DMS 273 (cell line): ENCODE measurements around the gene TACO1.

Experiments
- DNase-seq: peaks from one replicate; lab custom pipeline; 2025; ENCODE audit not compliant: unreplicated experiment; lab: John Stamatoyannopoulos, UW

Gene TACO1

DNA sequence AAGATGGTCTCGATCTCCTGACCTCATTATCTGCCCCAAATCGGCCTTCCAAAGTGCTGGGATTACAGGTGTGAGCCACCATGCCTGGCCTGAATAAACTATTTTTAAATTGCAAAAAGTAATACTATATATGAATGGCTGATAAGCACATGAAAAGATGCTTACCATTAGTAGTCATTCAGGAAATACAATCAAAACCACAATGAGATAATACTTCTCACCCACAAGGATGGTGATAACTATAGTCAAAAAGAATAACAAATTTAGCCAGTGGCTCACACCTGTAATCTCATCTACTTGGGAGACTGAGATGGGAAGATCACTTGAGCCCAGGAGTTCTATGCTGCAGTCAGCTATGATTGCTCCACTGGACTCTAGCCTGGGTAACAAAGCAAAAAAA, 2.4 kb upstream of the TACO1 start:
- DNase-seq: no peak

DNA sequence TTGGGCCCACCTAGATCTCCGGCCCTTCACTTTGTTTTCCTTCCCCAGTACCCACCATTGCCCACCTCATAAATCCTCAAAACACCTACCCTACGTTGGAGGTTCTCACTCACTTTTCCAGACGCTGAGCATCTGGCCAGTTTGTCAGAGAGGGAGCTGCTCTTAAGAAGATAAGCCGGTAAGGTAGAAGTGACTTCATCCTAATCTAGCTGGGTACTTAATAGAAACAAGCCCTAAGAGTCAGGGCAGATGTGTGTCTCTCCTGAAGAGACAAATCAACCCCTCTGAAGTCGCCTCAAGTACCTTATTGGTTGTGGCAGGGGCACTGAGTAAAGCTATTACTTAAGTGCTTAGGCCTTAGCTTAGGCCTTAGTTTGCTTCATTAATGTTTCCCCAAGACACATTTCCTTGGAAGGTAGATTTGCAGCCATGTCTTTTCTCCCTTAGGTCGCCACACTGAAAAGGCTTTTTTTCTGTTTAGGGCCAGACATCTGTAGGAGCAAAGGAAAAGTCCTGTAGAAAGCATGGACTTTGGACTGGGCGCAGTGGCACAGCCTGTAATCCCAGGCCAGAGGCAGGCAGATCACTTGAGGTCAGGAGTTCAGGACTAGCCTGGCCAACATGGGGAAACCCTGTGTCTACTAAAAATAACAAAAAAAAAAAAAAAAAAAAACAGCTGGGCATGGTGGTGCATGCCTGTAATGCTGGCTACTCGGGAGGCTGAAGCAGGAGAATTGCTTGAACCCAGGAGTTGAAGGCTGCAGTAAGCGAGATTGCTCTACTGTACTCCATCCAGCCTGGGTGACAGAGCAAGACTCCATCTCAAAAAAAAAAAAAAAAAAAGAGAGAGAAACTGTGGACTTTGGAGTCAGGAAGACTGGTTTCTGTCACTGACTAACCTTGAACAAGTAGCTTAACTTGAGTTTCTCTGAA, 1.0 kb downstream of the TACO1 start:
- peak; percentile 56 for DNase-seq

- DNase-seq: no peak
Observed at GRCh38 chr17:63609816-63610573, 9.3 kb downstream of the TACO1 start.

DNA sequence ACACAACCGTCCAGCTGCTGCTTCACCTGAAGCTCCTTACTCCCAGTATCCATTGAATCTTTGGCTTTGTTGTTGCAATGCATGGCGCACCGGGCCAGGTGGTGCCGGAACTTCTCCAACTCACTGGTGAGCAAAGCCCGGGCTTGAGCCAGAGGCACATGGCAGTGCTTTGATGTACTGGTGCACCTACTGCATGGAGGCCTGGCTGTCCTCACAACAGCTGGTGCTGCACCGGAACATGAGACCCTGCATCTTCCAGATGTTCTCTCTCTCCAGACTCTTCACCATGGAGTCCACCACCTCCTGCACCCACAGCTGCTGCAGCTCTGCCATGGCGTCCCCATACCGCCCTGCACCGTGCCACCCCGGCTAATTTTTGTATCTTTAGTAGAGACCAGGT, 10.2 kb downstream of the TACO1 start:
- DNase-seq: no peak

DNA sequence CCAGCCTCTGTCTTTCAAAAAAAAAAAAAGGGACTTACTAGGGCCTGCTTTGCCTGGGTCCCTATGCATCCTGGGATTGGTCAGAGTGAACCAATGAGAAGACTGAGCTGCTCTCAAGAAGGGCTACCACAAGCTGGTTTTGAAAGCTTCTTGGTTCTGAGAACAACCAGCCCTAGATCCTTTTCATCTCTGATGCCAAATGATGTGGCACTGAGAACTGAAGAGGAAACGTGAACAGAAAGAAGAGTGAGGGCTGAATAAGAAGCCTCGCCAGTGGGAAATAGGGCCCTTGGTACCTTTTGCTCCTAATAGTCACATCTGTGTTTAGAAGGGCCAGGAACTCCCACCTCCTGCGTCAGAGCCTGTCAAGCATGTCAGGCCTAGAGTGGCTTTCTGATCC, 10.7 kb downstream of the TACO1 start:
- no peak for DNase-seq

- no peak for DNase-seq
Observed at GRCh38 chr17:63613663-63614062, 13.0 kb downstream of the TACO1 start.

DNA sequence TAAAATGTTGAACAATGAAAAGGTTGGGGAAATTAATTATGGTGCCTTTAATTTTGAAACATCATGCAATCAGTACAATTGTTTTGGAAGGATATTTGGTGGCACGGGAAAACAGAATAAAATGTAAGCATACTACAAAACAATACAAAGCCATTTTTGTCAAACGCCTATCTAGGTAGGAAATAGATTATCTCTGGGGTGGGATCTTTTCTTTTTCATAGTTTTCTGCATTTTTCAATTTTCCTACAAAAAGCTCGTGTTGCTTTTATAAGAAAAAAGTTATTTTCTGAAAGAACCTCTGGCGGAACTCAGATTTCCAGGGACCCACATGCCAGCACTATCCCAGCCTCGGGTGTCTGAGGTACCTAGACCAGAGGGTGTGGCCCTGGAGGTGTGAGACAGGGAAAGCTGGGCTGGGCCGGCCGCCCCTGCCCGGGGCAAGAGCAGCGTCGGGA, 20.6 kb downstream of the TACO1 start:
- no peak for DNase-seq

DNA sequence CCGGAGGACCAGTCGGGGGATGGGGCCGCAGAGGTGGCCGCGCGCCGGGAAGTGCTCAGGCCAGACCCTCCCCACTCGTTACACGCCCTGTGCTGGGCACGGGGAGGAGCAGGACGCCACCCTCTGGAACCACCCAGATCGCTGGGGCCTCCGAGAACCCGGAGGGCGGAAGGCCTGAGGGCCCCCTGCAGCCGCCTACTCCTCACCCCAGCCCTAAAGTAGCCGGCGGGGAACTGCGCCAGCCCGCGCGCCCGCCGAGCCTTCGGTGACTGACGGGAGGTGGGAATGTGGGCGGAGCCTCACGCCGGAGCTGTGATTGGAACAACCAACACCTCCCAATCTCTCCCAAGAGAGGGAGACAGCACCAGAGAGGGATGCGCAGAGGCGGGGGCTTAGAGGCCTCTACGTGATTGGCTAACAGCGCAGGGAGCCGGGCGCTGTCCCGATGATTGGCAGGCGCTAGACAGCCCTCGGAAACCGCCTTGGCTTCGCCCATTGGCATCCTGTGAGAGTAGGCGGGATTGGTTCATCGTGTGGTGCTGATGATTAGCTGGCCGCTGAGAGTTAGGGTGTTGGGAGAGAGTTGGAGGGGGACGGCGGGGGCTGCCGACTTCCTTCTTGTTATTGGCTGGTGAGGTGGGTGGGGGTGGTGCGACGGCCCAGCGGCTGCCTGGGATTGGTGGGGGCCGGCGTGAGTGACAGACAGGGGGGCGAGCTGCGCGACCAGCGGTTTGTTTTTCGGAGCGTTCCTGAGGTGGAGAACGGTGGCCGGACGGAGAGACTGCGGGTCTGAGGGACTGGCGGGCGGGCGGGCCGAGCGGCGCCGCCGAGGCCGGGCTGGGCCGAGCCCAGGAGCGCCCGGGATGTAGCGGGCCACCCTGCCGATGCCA, 21.2 kb downstream of the TACO1 start, which contains the start of gene MAP3K3:
MAP3K3 (plus strand) TSS at position 734 of the 890 bp plus-strand sequence. CDS start 343 bp downstream, outside the sequence.
- DNase-seq: peak; percentile 100

GRCh38 chr17:63622574-63623390, 22.1 kb downstream of the TACO1 start:
- DNase-seq: peak; percentile 88

DNA sequence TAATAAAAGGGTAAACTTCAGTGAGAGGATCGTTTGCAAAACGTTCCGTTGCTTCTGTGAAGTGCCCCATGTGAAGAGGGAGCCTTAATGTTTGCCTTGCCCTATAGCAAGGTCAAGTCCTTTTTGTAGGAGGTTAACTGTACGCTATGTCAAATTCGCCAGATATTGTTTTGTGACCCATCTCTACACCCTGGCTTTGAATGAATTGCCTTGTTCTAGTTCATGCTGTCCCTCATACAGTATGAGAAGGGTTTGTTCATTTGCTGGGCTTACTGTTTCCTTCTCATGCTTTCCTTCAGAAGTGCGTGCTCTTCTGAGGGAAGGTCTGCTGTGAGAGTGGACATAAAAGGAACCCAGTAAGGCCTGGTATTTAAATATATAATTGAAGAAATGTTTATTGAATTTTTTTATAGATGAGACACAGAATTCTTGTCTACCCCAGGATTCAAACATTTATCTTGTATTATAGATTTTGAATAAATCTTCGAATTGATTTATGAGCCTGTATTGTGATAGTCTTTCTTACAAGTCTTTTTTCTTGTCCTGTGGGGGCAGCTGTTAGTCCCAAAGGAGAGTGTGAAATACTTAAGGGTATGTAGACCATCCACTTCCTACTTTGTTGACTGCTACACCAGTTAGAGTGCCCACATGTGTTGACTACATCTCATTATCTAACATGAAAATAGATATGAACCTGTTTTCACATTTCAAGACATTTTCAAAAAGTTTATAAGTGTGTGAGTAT, 23.3 kb downstream of the TACO1 start:
- no peak for DNase-seq

- DNase-seq: no peak
Observed at GRCh38 chr17:63624531-63624880, 23.8 kb downstream of the TACO1 start.

- DNase-seq: no peak
Observed at GRCh38 chr17:63626551-63627180, 26.0 kb downstream of the TACO1 start.

GRCh38 chr17:63629627-63630026, 28.9 kb downstream of the TACO1 start:
- no peak for DNase-seq

GRCh38 chr17:63631062-63631461, 30.4 kb downstream of the TACO1 start:
- DNase-seq: no peak

DNA sequence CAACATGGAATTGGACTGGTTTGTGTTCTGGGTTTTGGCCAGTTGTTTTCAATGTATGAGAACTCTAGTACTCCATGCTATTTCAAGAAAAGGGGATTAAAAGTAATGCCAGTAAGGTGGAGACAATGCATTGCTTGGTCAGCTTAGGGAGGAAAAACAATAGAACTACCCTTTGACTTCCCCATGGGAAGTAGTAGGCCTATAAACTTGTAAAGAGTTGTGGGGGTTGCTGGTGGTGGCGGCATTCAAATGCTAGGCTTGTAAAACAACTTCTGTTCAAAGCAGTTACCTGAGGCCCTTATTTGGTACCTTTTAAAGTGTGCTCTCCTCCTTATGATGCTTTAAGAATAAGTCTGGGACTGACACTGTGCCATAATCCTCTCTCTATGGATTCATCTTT, 30.9 kb downstream of the TACO1 start:
- no peak for DNase-seq

DNA sequence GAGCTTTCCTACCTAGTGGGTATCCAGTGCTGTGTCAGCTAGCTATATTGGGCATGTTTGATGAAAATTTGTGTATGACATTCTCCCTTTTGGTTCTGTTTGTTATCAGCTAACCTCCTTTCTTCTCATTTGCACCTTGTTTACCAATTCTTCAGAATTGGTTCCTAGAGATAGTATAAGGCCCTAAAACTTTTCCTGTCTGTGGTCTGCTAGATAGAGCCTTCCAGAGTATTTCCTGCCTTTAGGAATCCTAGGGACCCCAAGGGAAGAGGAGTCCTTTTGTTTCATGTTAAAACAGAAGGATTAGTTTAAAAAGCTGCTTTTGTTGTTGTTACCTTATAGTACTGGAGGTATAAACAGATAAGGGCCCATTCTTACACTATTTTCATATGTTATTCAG, 33.0 kb downstream of the TACO1 start:
- no peak for DNase-seq

- DNase-seq: no peak
Observed at GRCh38 chr17:63634163-63634562, 33.5 kb downstream of the TACO1 start.

GRCh38 chr17:63634816-63635215, 34.1 kb downstream of the TACO1 start:
- no peak for DNase-seq

DNA sequence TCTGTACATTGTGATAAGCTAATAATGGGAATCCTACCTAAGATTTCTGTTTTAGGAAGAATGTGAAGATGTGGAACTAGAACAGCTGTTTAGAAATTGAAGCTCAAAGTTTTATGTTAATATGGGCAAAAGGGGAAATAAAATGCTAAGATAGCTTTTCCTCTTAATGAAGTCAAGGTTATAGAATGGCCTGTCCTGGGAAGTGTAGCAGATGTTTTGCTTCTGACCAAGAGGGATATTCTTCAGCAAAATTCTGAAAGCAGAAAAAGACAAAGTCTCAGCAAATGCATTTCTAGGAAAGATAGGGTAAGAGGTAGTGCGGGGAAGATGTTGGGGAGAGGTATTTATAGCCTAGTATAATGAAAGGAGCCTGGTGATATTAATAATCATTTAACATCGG, 34.6 kb downstream of the TACO1 start:
- no peak for DNase-seq
